ENCODE measurements around the gene PPP2R2B. TPM values are rescaled to one million over a fixed set of nuclear protein-coding genes. Genes with fewer than 3 reads are reported as not detected.

The PPP2R2B gene
- polyA plus RNA-seq, 1 donor (not counting 4 experiments of a cell fraction or from before 2014, with no cell fraction given) = 0.33 TPM

- peaks cover 6% of the 10 kb centered on the region for H3K4me1 ChIP-seq (ENCODE audit: control insufficient read depth, extremely low read depth, insufficient read depth, low read length)
- dilution Hi-C loops (cut with MboI; ENCODE audit: extremely low pct_ligation_motif_present, low sequenced_read_pairs) = no loop called here
- no peak overlapping the region for H3K9ac ChIP-seq (ENCODE audit: control insufficient read depth, extremely low read depth, insufficient read depth, low read length)
- H3K4me2 ChIP-seq (ENCODE audit: control insufficient read depth, extremely low read depth, insufficient read depth, low read depth, low read length) = no peak overlapping the region
- H3K36me3 ChIP-seq (ENCODE audit: control insufficient read depth in 2 of 2, extremely low read depth in 1 of 2, insufficient read depth in 2 of 2, low read length in 2 of 2) = no peaks in the 10 kb centered on the region
- no peaks in the 10 kb centered on the region for H3K9me3 ChIP-seq (ENCODE audit: control insufficient read depth, low read depth, low read length)
- no peaks in the 10 kb centered on the region for H4K20me1 ChIP-seq (ENCODE audit: control insufficient read depth, extremely low read depth, insufficient read depth, low read length)
- DNase-seq (ENCODE audit: low read depth, low spot score) (no peak), FAIRE-seq (no peak)
- no peak overlapping the region for H3K4me3 ChIP-seq (ENCODE audit: control insufficient read depth in 2 of 3, extremely low read depth in 1 of 3, insufficient read depth in 2 of 3, low read depth in 1 of 3, low read length in 3 of 3)
- no peak for TF ChIP-seq CTCF (optimal IDR thresholded peaks at IDR 0.05 in 1 of 3, IDR thresholded peaks at IDR 0.05 in 1 of 3, conservative IDR thresholded peaks at IDR 0.05 in 1 of 3; ENCODE audit: extremely low read depth in 1 of 3, insufficient read depth in 2 of 3, low read length in 3 of 3)
- no peak for TF ChIP-seq EZH2 (IDR thresholded peaks at IDR 0.05; ENCODE audit: low read length)
- no peak overlapping the region for H2AFZ ChIP-seq (ENCODE audit: control insufficient read depth, low read length)
- H3K9me1 ChIP-seq (ENCODE audit: control insufficient read depth, extremely low read depth, insufficient read depth, low read length) = no peaks in the 10 kb centered on the region
- H3K27ac ChIP-seq (ENCODE audit: control insufficient read depth, insufficient read depth, low read length) = no peak overlapping the region
- no peaks in the 10 kb centered on the region for H3K79me2 ChIP-seq (ENCODE audit: control insufficient read depth, insufficient read depth, low read length)
- no peaks in the 10 kb centered on the region for H3K27me3 ChIP-seq (ENCODE audit: control insufficient read depth, extremely low read depth, insufficient read depth, low read length)
Observed at GRCh38 chr5:146904890-146905289, 26.3 kb upstream of the PPP2R2B start.

GRCh38 chr5:146903789-146904188 is 25.2 kb upstream of the PPP2R2B start:
- no peaks in the 10 kb centered on the region for H3K9me3 ChIP-seq (ENCODE audit: control insufficient read depth, low read depth, low read length)
- H3K36me3 ChIP-seq (ENCODE audit: control insufficient read depth in 2 of 2, extremely low read depth in 1 of 2, insufficient read depth in 2 of 2, low read length in 2 of 2) = no peaks in the 10 kb centered on the region
- DNase-seq (ENCODE audit: low read depth, low spot score) (no peak), FAIRE-seq (no peak)
- no peaks in the 10 kb centered on the region for H3K79me2 ChIP-seq (ENCODE audit: control insufficient read depth, insufficient read depth, low read length)
- H3K4me3 ChIP-seq (ENCODE audit: control insufficient read depth in 2 of 3, extremely low read depth in 1 of 3, insufficient read depth in 2 of 3, low read depth in 1 of 3, low read length in 3 of 3) = no peak overlapping the region
- H3K27ac ChIP-seq (ENCODE audit: control insufficient read depth, insufficient read depth, low read length) = no peak overlapping the region
- no peak overlapping the region for H2AFZ ChIP-seq (ENCODE audit: control insufficient read depth, low read length)
- H3K9ac ChIP-seq (ENCODE audit: control insufficient read depth, extremely low read depth, insufficient read depth, low read length) = no peak overlapping the region
- H3K4me1 ChIP-seq (ENCODE audit: control insufficient read depth, extremely low read depth, insufficient read depth, low read length) = peaks cover 6% of the 10 kb centered on the region
- H4K20me1 ChIP-seq (ENCODE audit: control insufficient read depth, extremely low read depth, insufficient read depth, low read length) = no peaks in the 10 kb centered on the region
- no peaks in the 10 kb centered on the region for H3K9me1 ChIP-seq (ENCODE audit: control insufficient read depth, extremely low read depth, insufficient read depth, low read length)
- dilution Hi-C loops (cut with MboI; ENCODE audit: extremely low pct_ligation_motif_present, low sequenced_read_pairs) = no loop called here
- no peak for TF ChIP-seq CTCF (optimal IDR thresholded peaks at IDR 0.05 in 1 of 3, IDR thresholded peaks at IDR 0.05 in 1 of 3, conservative IDR thresholded peaks at IDR 0.05 in 1 of 3; ENCODE audit: extremely low read depth in 1 of 3, insufficient read depth in 2 of 3, low read length in 3 of 3)
- no peak overlapping the region for H3K4me2 ChIP-seq (ENCODE audit: control insufficient read depth, extremely low read depth, insufficient read depth, low read depth, low read length)
- H3K27me3 ChIP-seq (ENCODE audit: control insufficient read depth, extremely low read depth, insufficient read depth, low read length) = no peaks in the 10 kb centered on the region
